ENCODE results near the gene RAB9A. TPM values are rescaled to one million over a fixed set of nuclear protein-coding genes. Genes with fewer than 3 reads are reported as not detected.

The RAB9A gene
- total and polyA plus RNA-seq, 11 donors = 6.8 to 34.2 (median 21.7) TPM

GRCh38 chrX:13752646-13753045 lies 63.7 kb downstream of the RAB9A start:
- intact Hi-C loops (cut with DNase I) = loop anchor here in 7 of 10 donors (5.0 to 10.0 kb wide), 3 partner anchors 52 to 280 kb away; no protein-coding TSS in a partner anchor
- 50 to 67% (median 56%) methylated on average over 3 of the region's 3 CpGs for WGBS, 4 donors

GRCh38 chrX:13754765-13755164 lies 65.8 kb downstream of the RAB9A start:
- ATAC-seq (no peak), DNase-seq (no peak)
- Histone ChIP-seq H3K27ac (no peak overlapping the region), H3K36me3 (peaks cover 0 to 94% (median 32%) of the 10 kb centered on the region in 9 donors), H3K9me3 (no peaks in the 10 kb centered on the region), H3K4me1 (peaks cover 0 to 6% (median 0%) of the 10 kb centered on the region in 12 donors), H3K27me3 (peaks cover 0 to 4% (median 0%) of the 10 kb centered on the region in 9 donors), H3K4me3 (no peak overlapping the region)
- WGBS, 4 donors = 88 to 100% (median 93%) methylated on average over 1 of the region's 1 CpG
- TF ChIP-seq CTCF (IDR thresholded peaks at IDR 0.05) (no peak), POLR2A (IDR thresholded peaks at IDR 0.05) (no peak)
- intact Hi-C loops (cut with DNase I) = loop anchor here in 7 of 10 donors (5.0 to 10.0 kb wide), 3 partner anchors 50 to 278 kb away; no protein-coding TSS in a partner anchor

More at GRCh38 chrX:13752646-13753045, 63.7 kb downstream of the RAB9A start:
- no peak overlapping the region for H3K27ac ChIP-seq
- ATAC-seq (no peak), DNase-seq (no peak)
- no peaks in the 10 kb centered on the region for H3K9me3 ChIP-seq
- no peak for TF ChIP-seq CTCF (IDR thresholded peaks at IDR 0.05)
- no peak for TF ChIP-seq POLR2A (IDR thresholded peaks at IDR 0.05)
- no peak overlapping the region for H3K4me3 ChIP-seq
- H3K27me3 ChIP-seq = peaks cover 0 to 4% (median 0%) of the 10 kb centered on the region in 9 donors
- H3K4me1 ChIP-seq = no peaks in the 10 kb centered on the region
- peaks cover 0 to 87% (median 22%) of the 10 kb centered on the region in 9 donors for H3K36me3 ChIP-seq

GRCh38 chrX:13755254-13755653 lies 66.3 kb downstream of the RAB9A start:
- 57 to 89% (median 75%) methylated on average over 1 of the region's 1 CpG for WGBS, 4 donors
- H3K27me3 ChIP-seq = peaks cover 0 to 4% (median 0%) of the 10 kb centered on the region in 9 donors
- no peak for ATAC-seq
- H3K4me1 ChIP-seq = peaks cover 0 to 6% (median 0%) of the 10 kb centered on the region in 12 donors
- H3K27ac ChIP-seq = no peak overlapping the region
- no peaks in the 10 kb centered on the region for H3K9me3 ChIP-seq
- intact Hi-C loops (cut with DNase I) = loop anchor here in 2 of 10 donors (10.0 kb wide), 2 partner anchors 50 to 250 kb away; no protein-coding TSS in a partner anchor
- H3K4me3 ChIP-seq = no peak overlapping the region
- DNase-seq = no peak
- TF ChIP-seq CTCF (IDR thresholded peaks at IDR 0.05) (no peak), POLR2A (IDR thresholded peaks at IDR 0.05) (no peak)
- peaks cover 0 to 96% (median 36%) of the 10 kb centered on the region in 9 donors for H3K36me3 ChIP-seq

GRCh38 chrX:13756381-13756780 lies 67.5 kb downstream of the RAB9A start:
- WGBS, 4 donors = 87 to 97% (median 93%) methylated on average over 4 of the region's 4 CpGs

More at GRCh38 chrX:13756381-13756780, 67.5 kb downstream of the RAB9A start:
- Histone ChIP-seq H3K36me3 (peaks cover 0 to 96% (median 38%) of the 10 kb centered on the region in 9 donors), H3K27me3 (peaks cover 0 to 9% (median 0%) of the 10 kb centered on the region in 9 donors), H3K9me3 (no peaks in the 10 kb centered on the region), H3K4me1 (peaks cover 0 to 6% (median 0%) of the 10 kb centered on the region in 12 donors), H3K27ac (no peak overlapping the region), H3K4me3 (no peak overlapping the region)
- DNase-seq (no peak), ATAC-seq (no peak)
- no peak for TF ChIP-seq POLR2A (IDR thresholded peaks at IDR 0.05)
- TF ChIP-seq CTCF (IDR thresholded peaks at IDR 0.05) = no peak
- intact Hi-C loops (cut with DNase I) = loop anchor here in 2 of 10 donors (10.0 kb wide), 2 partner anchors 48 to 252 kb away; no protein-coding TSS in a partner anchor
